SU-DHL-6 (cell line): Measurements from ENCODE around the gene CHST13.
A peak's percentile ranks its signal among the peaks of the same experiment; 100 is the strongest.

Source experiments
- H2AFZ ChIP-seq: fragments of 200-600 bp; sonication (generic); 2 replicates; pipeline ENCODE4 v1.6.1; 2014; ENCODE audit warnings: low read depth, mild to moderate bottlenecking, moderate library complexity, mixed read lengths, antibody characterized with exemption, low read length; ENCODE audit not compliant: severe bottlenecking
- H3F3A ChIP-seq: fragments of 200-600 bp; shearing (Covaris generic); 2 replicates; pipeline ENCODE4 v1.6.0; 2016; ENCODE audit warnings: antibody characterized with exemption, mild to moderate bottlenecking; ENCODE audit not compliant: insufficient read depth
- H3K27ac ChIP-seq: fragments of 200-600 bp; sonication (generic); 2 replicates; pipeline ENCODE4 v1.5.1; 2016; ENCODE audit warnings: low read depth, mild to moderate bottlenecking, low read length, moderate library complexity, mixed read lengths
- H3K27me3 ChIP-seq: fragments of 200-600 bp; sonication (generic), shearing (Covaris generic); 2 replicates; pipeline ENCODE4 v1.6.0; 2014; ENCODE audit warnings: mild to moderate bottlenecking, low read length
- H3K36me3 ChIP-seq: fragments of 200-600 bp; sonication (generic); 2 replicates; pipeline ENCODE4 v1.6.1; 2014; ENCODE audit warnings: mild to moderate bottlenecking, low read length, mixed read lengths
- H3K4me2 ChIP-seq: fragments of 300-600, 200-600 bp; shearing (Covaris generic), sonication (generic); 2 replicates; pipeline ENCODE4 v1.6.0; 2014; ENCODE audit warnings: low read length, low read depth, mild to moderate bottlenecking; ENCODE audit not compliant: poor library complexity, severe bottlenecking
- H3K4me3 ChIP-seq: fragments of 200-600 bp; sonication (generic); 2 replicates; pipeline ENCODE4 v1.5.1; 2014; ENCODE audit warnings: antibody characterized with exemption, low read length, mild to moderate bottlenecking, mixed read lengths; ENCODE audit not compliant: insufficient read depth, poor library complexity, severe bottlenecking
- H3K79me2 ChIP-seq: fragments of 200-600 bp; sonication (generic); 2 replicates; pipeline ENCODE4 v1.6.1; 2014; ENCODE audit warnings: mild to moderate bottlenecking, low read length, moderate library complexity; ENCODE audit not compliant: insufficient read depth
- H3K9ac ChIP-seq: fragments of 200-600 bp; sonication (generic); 2 replicates; pipeline ENCODE4 v1.7.0; 2014; ENCODE audit warnings: mild to moderate bottlenecking, low read length
- H3K9me2 ChIP-seq: fragments of 200-600 bp; sonication (generic); replicated peaks from 2 replicates; pipeline ENCODE4 v1.6.1; 2014; ENCODE audit warnings: low read length; ENCODE audit not compliant: insufficient read depth
- H3K9me3 ChIP-seq: fragments of 200-600 bp; sonication (generic); 2 replicates; pipeline ENCODE4 v1.6.1; 2014; ENCODE audit warnings: low read length, mixed read lengths; ENCODE audit not compliant: insufficient read depth
- H4K20me1 ChIP-seq: fragments of 200-600 bp; sonication (generic); 2 replicates; pipeline ENCODE4 v1.6.1; 2014; ENCODE audit warnings: low read depth, mild to moderate bottlenecking, antibody characterized with exemption, low read length, moderate library complexity, mixed read lengths
- CTCF ChIP-seq: fragments of 200-600 bp; sonication (generic); IDR thresholded peaks from one replicate; pipeline ENCODE4 v1.5.1; 2017; ENCODE audit warnings: antibody characterized with exemption, mild to moderate bottlenecking, low read length, moderate library complexity; ENCODE audit not compliant: insufficient read depth, poor library complexity, severe bottlenecking
- EZH2phosphoT487 ChIP-seq: fragments of 200-600 bp; sonication (generic), shearing (Covaris generic); conservative IDR thresholded peaks from 2 replicates; pipeline ENCODE4 v1.6.1; 2018; ENCODE audit warnings: mild to moderate bottlenecking, antibody characterized with exemption, low read length, moderate library complexity, mixed read lengths

CHST13 gene

GRCh38 chr3:126523745-126524428 is at the start of gene CHST13:
Gene CHST13, plus strand, starts transcription at chr3:126524155. Its CDS starts 178 bp downstream, at chr3:126524333.
- H3K9ac ChIP-seq: no peak within 1 kb of the TSS
- TF ChIP-seq CTCF (no peak), EZH2phosphoT487 (no peak)

GRCh38 chr3:126474498-126475412 is 49.2 kb upstream of the CHST13 start:
- Histone ChIP-seq H3K4me2 (peak overlapping the region; percentile 79), H3K27ac (no peak overlapping the region; the same call in 1 of the 2 replicates), H3K9me2 (no peaks in the 10 kb centered on the region), H3K9me3 (no peaks in the 10 kb centered on the region), H3K4me3 (peak overlapping the region; percentile 79), H4K20me1 (no peaks in the 10 kb centered on the region), H2AFZ (no peak overlapping the region), H3K9ac (peak overlapping the region; percentile 71), H3K27me3 (no peaks in the 10 kb centered on the region), H3K36me3 (peaks cover 3% of the 10 kb centered on the region; the same call in 1 of the 2 replicates), H3K79me2 (peaks cover 31% of the 10 kb centered on the region), H3F3A (no peaks in the 10 kb centered on the region)
- TF ChIP-seq EZH2phosphoT487 (no peak), CTCF (no peak)

More at GRCh38 chr3:126523745-126524428, at the start of gene CHST13:
- H3K27me3 ChIP-seq: no peaks in the 10 kb centered on the region
- H4K20me1 ChIP-seq: no peaks in the 10 kb centered on the region
- H3K4me2 ChIP-seq: no peak within 1 kb of the TSS
- H2AFZ ChIP-seq: no peak within 1 kb of the TSS
- no peaks in the 10 kb centered on the region for H3K79me2 ChIP-seq
- no peaks in the 10 kb centered on the region for H3K9me2 ChIP-seq
- no peak within 1 kb of the TSS for H3K27ac ChIP-seq
- H3K4me3 ChIP-seq: no peak within 1 kb of the TSS
- no peaks in the 10 kb centered on the region for H3K9me3 ChIP-seq
- no peaks in the 10 kb centered on the region for H3F3A ChIP-seq
- no peaks in the 10 kb centered on the region for H3K36me3 ChIP-seq

- Histone ChIP-seq H3K4me3 (peak within 1 kb of the TSS; percentile 79), H3K36me3 (peaks cover 1% of the 10 kb centered on the region; the same call in 1 of the 2 replicates), H3F3A (no peaks in the 10 kb centered on the region), H3K9me3 (no peaks in the 10 kb centered on the region), H3K9ac (peak within 1 kb of the TSS; percentile 71), H2AFZ (peak within 1 kb of the TSS; percentile 90), H3K79me2 (peaks cover 31% of the 10 kb centered on the region), H4K20me1 (no peaks in the 10 kb centered on the region), H3K9me2 (no peaks in the 10 kb centered on the region), H3K4me2 (peak within 1 kb of the TSS; percentile 79), H3K27me3 (no peaks in the 10 kb centered on the region), H3K27ac (peak within 1 kb of the TSS; percentile 36; the same call in 1 of the 2 replicates)
- TF ChIP-seq CTCF (no peak), EZH2phosphoT487 (no peak)
Observed at GRCh38 chr3:126475413-126476114, 48.4 kb upstream of the CHST13 start, which contains the start of gene ZXDC. Gene ZXDC, minus strand, starts transcription at chr3:126475891. Its CDS starts 26 bp downstream, at chr3:126475865.
